RWPE2 (cell line): ENCODE data around the gene ABCA9.

Source experiments
- ATAC-seq: fragments of 200-7000 bp; cut with Tn5 transposase; 3 replicates; pipeline ENCODE4 v1.9.1; 2021; ENCODE audit warnings: low read depth
- DNase-seq: peaks from one replicate; pipeline ENCODE4 v3.0.0-alpha.2; 2020; ENCODE audit warnings: low spot score
- H3K27ac ChIP-seq: fragments of 450-650 bp; 2 replicates; pipeline ENCODE4 v1.5.1; 2017; ENCODE audit warnings: mild to moderate bottlenecking; ENCODE audit not compliant: poor library complexity, severe bottlenecking
- H3K27me3 ChIP-seq: fragments of 250-450 bp; sonication (Bioruptor Pico); 2 replicates; pipeline ENCODE4 v1.5.1; 2021; ENCODE audit warnings: mild to moderate bottlenecking, moderate library complexity; ENCODE audit not compliant: insufficient read depth, poor library complexity, severe bottlenecking
- H3K36me3 ChIP-seq: fragments of 250-450 bp; sonication (Bioruptor Pico); 2 replicates; pipeline ENCODE4 v1.5.1; 2020; ENCODE audit warnings: low read depth, mild to moderate bottlenecking, moderate library complexity
- H3K4me1 ChIP-seq: fragments of 250-450 bp; sonication (Bioruptor Pico); 2 replicates; pipeline ENCODE4 v1.5.1; 2021; ENCODE audit warnings: mild to moderate bottlenecking, moderate library complexity; ENCODE audit not compliant: insufficient read depth, poor library complexity, severe bottlenecking
- H3K4me3 ChIP-seq: fragments of 250-450 bp; sonication (Bioruptor Pico); 2 replicates; pipeline ENCODE4 v1.5.1; 2021; ENCODE audit warnings: mild to moderate bottlenecking, moderate library complexity; ENCODE audit not compliant: severe bottlenecking
- H3K9me3 ChIP-seq: fragments of 250-450 bp; sonication (Bioruptor Pico); 2 replicates; pipeline ENCODE4 v1.5.1; 2021; ENCODE audit warnings: mild to moderate bottlenecking, moderate library complexity; ENCODE audit not compliant: severe bottlenecking
- CTCF ChIP-seq: fragments of 450-650 bp; IDR thresholded peaks from one replicate; pipeline ENCODE4 v1.5.1; 2017; ENCODE audit warnings: mild to moderate bottlenecking, moderate library complexity; ENCODE audit not compliant: poor library complexity, severe bottlenecking

The ABCA9 gene

DNA sequence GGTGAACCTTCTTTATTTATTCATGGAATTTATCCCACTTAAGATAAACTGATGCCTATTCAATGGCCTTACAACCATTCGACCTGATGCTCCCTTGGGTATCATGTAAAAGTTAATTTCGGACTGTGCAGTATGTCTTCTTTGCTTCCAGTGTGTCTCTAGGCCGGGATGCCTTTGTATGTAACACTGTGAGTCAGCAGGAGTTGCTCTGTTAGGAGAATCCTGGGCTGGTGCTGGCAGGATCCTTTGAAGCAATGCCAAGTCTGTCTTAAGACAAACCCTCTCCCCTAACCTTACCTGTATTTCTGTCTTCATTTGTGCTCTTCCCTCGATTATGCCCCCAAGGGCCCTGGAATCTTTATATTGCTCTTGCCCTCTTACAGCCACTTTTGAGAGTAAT, 67.6 kb downstream of the ABCA9 start:
- no peak for TF ChIP-seq CTCF
- Histone ChIP-seq H3K27me3 (no peaks in the 10 kb centered on the region), H3K36me3 (no peaks in the 10 kb centered on the region), H3K4me3 (no peak overlapping the region), H3K4me1 (peaks cover 3% of the 10 kb centered on the region), H3K27ac (no peak overlapping the region), H3K9me3 (no peaks in the 10 kb centered on the region)
- ATAC-seq (peak; percentile 84), DNase-seq (no peak)

DNA sequence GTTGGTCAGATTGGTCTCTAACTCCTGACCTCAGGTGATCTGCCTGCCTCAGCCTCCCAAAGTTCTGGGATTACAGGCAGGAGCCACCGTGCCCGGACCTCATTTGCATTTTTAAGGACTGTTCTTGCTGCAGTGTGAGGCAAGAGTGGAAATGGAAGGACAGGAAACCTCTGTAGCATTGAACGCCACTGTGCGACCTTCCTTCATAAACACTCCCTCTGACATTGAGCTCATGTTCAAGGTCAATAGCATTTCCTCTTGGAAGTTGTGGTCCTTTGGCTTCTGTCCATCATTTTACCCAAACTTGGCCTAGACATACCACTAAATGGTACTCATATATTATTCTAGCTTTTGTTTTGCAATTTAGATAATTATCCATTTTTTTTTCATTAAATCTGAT, 72.8 kb downstream of the ABCA9 start:
- H3K4me3 ChIP-seq, result no peak overlapping the region

GRCh38 chr17:68981288-68981687, 79.4 kb downstream of the ABCA9 start:
- Histone ChIP-seq H3K4me1 (no peaks in the 10 kb centered on the region), H3K27ac (no peak overlapping the region), H3K36me3 (no peaks in the 10 kb centered on the region), H3K4me3 (no peak overlapping the region), H3K9me3 (no peaks in the 10 kb centered on the region), H3K27me3 (no peaks in the 10 kb centered on the region)
- no peak for ATAC-seq
- TF ChIP-seq CTCF, result no peak
- no peak for DNase-seq

More for the DNA sequence above, 72.8 kb downstream of the ABCA9 start:
- TF ChIP-seq CTCF, result no peak
- no peak overlapping the region for H3K27ac ChIP-seq
- ATAC-seq (no peak), DNase-seq (no peak)
- no peaks in the 10 kb centered on the region for H3K27me3 ChIP-seq
- H3K9me3 ChIP-seq, result no peaks in the 10 kb centered on the region
- H3K4me1 ChIP-seq, result peaks cover 2% of the 10 kb centered on the region
- no peaks in the 10 kb centered on the region for H3K36me3 ChIP-seq

DNA sequence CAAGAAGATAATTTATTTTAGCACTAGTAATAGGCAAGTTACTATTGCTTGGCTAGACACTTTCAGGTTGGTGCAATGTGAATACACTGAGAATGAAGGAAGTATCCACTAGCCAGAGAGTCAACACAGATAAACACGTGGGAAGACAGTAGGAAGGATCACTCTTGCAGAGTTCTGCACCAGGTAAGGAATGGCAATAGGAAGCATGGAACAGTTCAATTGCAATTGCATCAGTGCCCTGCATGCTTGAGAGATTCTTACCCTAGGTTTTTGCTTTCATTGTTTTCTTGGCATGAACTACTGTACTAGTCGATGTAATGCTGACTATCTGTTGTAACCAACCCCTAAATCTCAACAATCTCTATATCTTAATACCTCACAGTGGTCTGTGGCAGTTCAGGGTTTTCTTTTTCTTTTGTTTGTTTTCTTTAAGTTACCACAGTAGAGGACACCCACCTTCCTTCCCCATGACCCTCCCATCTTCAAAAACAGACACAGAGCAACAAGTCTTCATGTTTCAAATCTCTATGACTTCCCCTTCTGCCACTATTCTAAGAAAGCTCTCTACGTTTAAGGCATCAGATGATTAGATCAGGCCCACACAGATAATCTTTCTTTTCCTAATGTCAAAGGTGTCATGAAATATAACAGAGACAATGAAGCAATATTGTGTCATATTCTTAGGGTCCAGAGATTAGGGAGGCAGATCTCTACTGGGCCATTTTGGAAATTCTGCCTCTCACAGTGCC, 87.5 kb downstream of the ABCA9 start:
- TF ChIP-seq CTCF, result no peak
- H3K27ac ChIP-seq, result no peak overlapping the region
- no peaks in the 10 kb centered on the region for H3K4me1 ChIP-seq
- H3K27me3 ChIP-seq, result no peaks in the 10 kb centered on the region
- DNase-seq (no peak), ATAC-seq (no peak)
- H3K9me3 ChIP-seq, result no peaks in the 10 kb centered on the region
- H3K4me3 ChIP-seq, result no peak overlapping the region
- H3K36me3 ChIP-seq, result no peaks in the 10 kb centered on the region

- ATAC-seq, result no peak
These were observed 88.5 kb downstream of the ABCA9 start for GRCh38 chr17:68972119-68972704.

More at GRCh38 chr17:68972119-68972704, 88.5 kb downstream of the ABCA9 start:
- H3K27me3 ChIP-seq, result no peaks in the 10 kb centered on the region
- no peaks in the 10 kb centered on the region for H3K4me1 ChIP-seq
- no peaks in the 10 kb centered on the region for H3K9me3 ChIP-seq
- H3K36me3 ChIP-seq, result no peaks in the 10 kb centered on the region
- H3K4me3 ChIP-seq, result no peak overlapping the region
- H3K27ac ChIP-seq, result no peak overlapping the region
- no peak for DNase-seq
- peak; percentile 77 for TF ChIP-seq CTCF
